ENCODE data around the gene TSPAN16. TPM values are rescaled to one million over a fixed set of nuclear protein-coding genes. Genes with fewer than 3 reads are reported as not detected.

The TSPAN16 gene
- total RNA-seq, 1 donor from 2014 or later = not detected

- peaks cover 17% of the 10 kb centered on the region for H3K36me3 Mint-ChIP-seq (ENCODE audit: low read depth, unreplicated experiment)
- no peaks in the 10 kb centered on the region for H3K4me1 ChIP-seq (ENCODE audit: insufficient read depth, low read length)
- H3K27me3 ChIP-seq (ENCODE audit: insufficient read depth, low read length) = no peaks in the 10 kb centered on the region
- DNase-seq (ENCODE audit: low read depth) (no peak), FAIRE-seq (no peak)
- no peak overlapping the region for H3K27ac Mint-ChIP-seq (ENCODE audit: unreplicated experiment)
- no peak overlapping the region for H3K9ac ChIP-seq (ENCODE audit: low read length)
- TF ChIP-seq CTCF (IDR thresholded peaks at IDR 0.05; ENCODE audit: insufficient read depth, low read depth, low read length) = no peak
- H4K20me1 ChIP-seq (ENCODE audit: insufficient read depth, low read length) = peaks cover 9% of the 10 kb centered on the region
- no peak overlapping the region for H3K4me3 Mint-ChIP-seq (ENCODE audit: unreplicated experiment)
- H2AFZ ChIP-seq (ENCODE audit: low read depth, low read length) = no peak overlapping the region
- no peak overlapping the region for H3K4me2 ChIP-seq (ENCODE audit: low read length)
- H3K79me2 ChIP-seq (ENCODE audit: insufficient read depth, low read length) = no peaks in the 10 kb centered on the region
- no peaks in the 10 kb centered on the region for H3K9me3 Mint-ChIP-seq (ENCODE audit: unreplicated experiment)
- peaks cover 3% of the 10 kb centered on the region for H3K4me1 Mint-ChIP-seq (ENCODE audit: low read depth, unreplicated experiment)
- no peaks in the 10 kb centered on the region for H3K9me3 ChIP-seq (ENCODE audit: insufficient read depth, low read depth, low read length)
- no peaks in the 10 kb centered on the region for H3K36me3 ChIP-seq (ENCODE audit: insufficient read depth, low read length)
- no peaks in the 10 kb centered on the region for H3K27me3 Mint-ChIP-seq (ENCODE audit: low read depth, unreplicated experiment)
- no peak overlapping the region for H3K4me3 ChIP-seq (ENCODE audit: insufficient read depth, low read depth, low read length)
- H3K27ac ChIP-seq (ENCODE audit: low read depth, low read length) = no peak overlapping the region
Observed at GRCh38 chr19:11254666-11255065, 41.3 kb upstream of the TSPAN16 start.

GRCh38 chr19:11256189-11256588 lies 39.8 kb upstream of the TSPAN16 start:
- Histone ChIP-seq H3K9ac (ENCODE audit: low read length) (no peak overlapping the region), H3K4me1 (ENCODE audit: insufficient read depth, low read length) (no peaks in the 10 kb centered on the region), H3K4me2 (ENCODE audit: low read length) (no peak overlapping the region), H3K9me3 (ENCODE audit: insufficient read depth, low read depth, low read length) (no peaks in the 10 kb centered on the region), H3K27me3 (ENCODE audit: insufficient read depth, low read length) (no peaks in the 10 kb centered on the region), H3K79me2 (ENCODE audit: insufficient read depth, low read length) (no peaks in the 10 kb centered on the region), H3K4me3 (ENCODE audit: insufficient read depth, low read depth, low read length) (no peak overlapping the region), H2AFZ (ENCODE audit: low read depth, low read length) (no peak overlapping the region), H3K36me3 (ENCODE audit: insufficient read depth, low read length) (no peaks in the 10 kb centered on the region), H4K20me1 (ENCODE audit: insufficient read depth, low read length) (peaks cover 9% of the 10 kb centered on the region), H3K27ac (ENCODE audit: low read depth, low read length) (no peak overlapping the region)
- H3K27ac Mint-ChIP-seq (ENCODE audit: unreplicated experiment) = peak overlapping the region; percentile 47
- no peaks in the 10 kb centered on the region for H3K27me3 Mint-ChIP-seq (ENCODE audit: low read depth, unreplicated experiment)
- no peaks in the 10 kb centered on the region for H3K9me3 Mint-ChIP-seq (ENCODE audit: unreplicated experiment)
- no peak for FAIRE-seq
- no peak overlapping the region for H3K4me3 Mint-ChIP-seq (ENCODE audit: unreplicated experiment)
- peaks cover 5% of the 10 kb centered on the region for H3K4me1 Mint-ChIP-seq (ENCODE audit: low read depth, unreplicated experiment)
- H3K36me3 Mint-ChIP-seq (ENCODE audit: low read depth, unreplicated experiment) = peaks cover 11% of the 10 kb centered on the region
- no peak for DNase-seq (ENCODE audit: low read depth)
- TF ChIP-seq EZH2 (IDR thresholded peaks at IDR 0.05; ENCODE audit: insufficient read depth, low read length) (no peak), CTCF (IDR thresholded peaks at IDR 0.05; ENCODE audit: insufficient read depth, low read depth, low read length) (no peak)

- Histone ChIP-seq H3K79me2 (ENCODE audit: insufficient read depth, low read length) (no peaks in the 10 kb centered on the region), H3K27me3 (ENCODE audit: insufficient read depth, low read length) (no peaks in the 10 kb centered on the region), H3K27ac (ENCODE audit: low read depth, low read length) (no peak overlapping the region), H3K4me1 (ENCODE audit: insufficient read depth, low read length) (peaks cover 4% of the 10 kb centered on the region), H3K36me3 (ENCODE audit: insufficient read depth, low read length) (no peaks in the 10 kb centered on the region), H3K9me3 (ENCODE audit: insufficient read depth, low read depth, low read length) (no peaks in the 10 kb centered on the region), H3K4me3 (ENCODE audit: insufficient read depth, low read depth, low read length) (no peak overlapping the region), H3K9ac (ENCODE audit: low read length) (no peak overlapping the region), H2AFZ (ENCODE audit: low read depth, low read length) (no peak overlapping the region), H3K4me2 (ENCODE audit: low read length) (no peak overlapping the region), H4K20me1 (ENCODE audit: insufficient read depth, low read length) (peaks cover 9% of the 10 kb centered on the region)
- peaks cover 1% of the 10 kb centered on the region for H3K36me3 Mint-ChIP-seq (ENCODE audit: low read depth, unreplicated experiment)
- H3K27ac Mint-ChIP-seq (ENCODE audit: unreplicated experiment) = no peak overlapping the region
- H3K4me1 Mint-ChIP-seq (ENCODE audit: low read depth, unreplicated experiment) = peaks cover 3% of the 10 kb centered on the region
- TF ChIP-seq EZH2 (IDR thresholded peaks at IDR 0.05; ENCODE audit: insufficient read depth, low read length) (no peak), CTCF (IDR thresholded peaks at IDR 0.05; ENCODE audit: insufficient read depth, low read depth, low read length) (no peak)
- H3K27me3 Mint-ChIP-seq (ENCODE audit: low read depth, unreplicated experiment) = no peaks in the 10 kb centered on the region
- FAIRE-seq = no peak
- DNase-seq (ENCODE audit: low read depth) = no peak
- H3K4me3 Mint-ChIP-seq (ENCODE audit: unreplicated experiment) = no peak overlapping the region
- H3K9me3 Mint-ChIP-seq (ENCODE audit: unreplicated experiment) = no peaks in the 10 kb centered on the region
Observed at GRCh38 chr19:11257846-11258380, 38.0 kb upstream of the TSPAN16 start.
